Measurements from ENCODE around the gene SUSD1.

SUSD1 gene

GRCh38 chr9:112015736-112016135 lies 159.4 kb downstream of the SUSD1 start:
- Histone ChIP-seq H3K14ac (ENCODE audit: low read length in 2 of 2) (no peak overlapping the region), H2BK5ac (ENCODE audit: low read depth, low read length, poor library complexity, severe bottlenecking) (no peak overlapping the region), H2BK120ac (ENCODE audit: low read depth, low read length) (no peak overlapping the region), H3K27ac (ENCODE audit: low read length, poor library complexity, severe bottlenecking) (peak overlapping the region; percentile 27), H4K8ac (ENCODE audit: low read length) (no peak overlapping the region), H4K91ac (ENCODE audit: low read length) (no peak overlapping the region), H3K4me3 (ENCODE audit: insufficient read depth in 1 of 2, low read depth in 1 of 2, low read length in 2 of 2) (no peak overlapping the region), H2BK12ac (ENCODE audit: low read length in 2 of 2) (no peak overlapping the region), H3K4me2 (ENCODE audit: low read length, poor library complexity, severe bottlenecking) (no peak overlapping the region), H3K9ac (ENCODE audit: low read length) (no peak overlapping the region), H3K79me1 (replicated peaks; ENCODE audit: low read length, poor library complexity, severe bottlenecking) (peaks cover 12% of the 10 kb centered on the region), H3K9me3 (ENCODE audit: control insufficient read depth, low read length) (no peaks in the 10 kb centered on the region), H3K27me3 (ENCODE audit: control insufficient read depth in 1 of 2, insufficient read depth in 1 of 2, low read length in 2 of 2) (no peaks in the 10 kb centered on the region), H2AFZ (ENCODE audit: low read depth, low read length) (no peak overlapping the region), H3K4me1 (ENCODE audit: control insufficient read depth, insufficient read depth, low read depth, low read length) (peaks cover 6% of the 10 kb centered on the region), H2AK5ac (ENCODE audit: low read length, severe bottlenecking) (no peak overlapping the region), H3K18ac (ENCODE audit: low read depth in 1 of 2, low read length in 2 of 2) (no peak overlapping the region), H3K23ac (ENCODE audit: low read length in 2 of 2) (no peak overlapping the region), H3K36me3 (ENCODE audit: control insufficient read depth in 1 of 2, insufficient read depth in 2 of 2, low read depth in 1 of 2, low read length in 2 of 2) (no peaks in the 10 kb centered on the region), H2BK15ac (ENCODE audit: low read depth, poor library complexity, severe bottlenecking) (no peak overlapping the region), H3K4ac (ENCODE audit: low read depth in 1 of 2, low read length in 2 of 2) (no peak overlapping the region)
- WGBS: 67% methylated on average over 2 of the region's 2 CpGs
- no peak for DNase-seq

DNA sequence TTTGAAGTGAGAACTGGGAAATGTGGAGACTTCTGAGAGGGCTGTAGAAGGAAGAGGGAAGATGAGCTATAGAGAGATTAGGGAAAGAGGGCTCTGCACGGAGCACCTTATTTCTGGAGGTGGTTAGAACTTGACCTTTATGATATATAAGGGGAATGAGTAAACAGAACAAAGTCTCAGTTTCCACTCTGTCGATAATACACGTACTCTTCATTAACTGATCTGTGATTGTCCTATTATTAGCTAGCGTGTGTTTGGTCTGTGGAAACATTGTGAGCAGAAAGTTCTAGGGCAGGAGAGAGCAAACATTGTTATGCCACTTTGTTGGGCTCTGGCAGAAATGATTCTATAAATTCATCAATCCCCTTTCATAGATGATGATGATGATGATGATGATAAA lies 159.9 kb downstream of the SUSD1 start:
- Histone ChIP-seq H3K4me3 (ENCODE audit: insufficient read depth in 1 of 2, low read depth in 1 of 2, low read length in 2 of 2) (no peak overlapping the region), H3K4ac (ENCODE audit: low read depth in 1 of 2, low read length in 2 of 2) (no peak overlapping the region), H3K4me1 (ENCODE audit: control insufficient read depth, insufficient read depth, low read depth, low read length) (peaks cover 4% of the 10 kb centered on the region), H3K18ac (ENCODE audit: low read depth in 1 of 2, low read length in 2 of 2) (no peak overlapping the region), H3K23ac (ENCODE audit: low read length in 2 of 2) (no peak overlapping the region), H2BK5ac (ENCODE audit: low read depth, low read length, poor library complexity, severe bottlenecking) (peak overlapping the region; percentile 71), H4K91ac (ENCODE audit: low read length) (no peak overlapping the region), H3K9ac (ENCODE audit: low read length) (no peak overlapping the region), H2BK12ac (ENCODE audit: low read length in 2 of 2) (no peak overlapping the region), H3K36me3 (ENCODE audit: control insufficient read depth in 1 of 2, insufficient read depth in 2 of 2, low read depth in 1 of 2, low read length in 2 of 2) (no peaks in the 10 kb centered on the region), H2AK5ac (ENCODE audit: low read length, severe bottlenecking) (peak overlapping the region; percentile 98), H2BK15ac (ENCODE audit: low read depth, poor library complexity, severe bottlenecking) (no peak overlapping the region), H3K27ac (ENCODE audit: low read length, poor library complexity, severe bottlenecking) (no peak overlapping the region), H3K9me3 (ENCODE audit: control insufficient read depth, low read length) (no peaks in the 10 kb centered on the region), H4K8ac (ENCODE audit: low read length) (no peak overlapping the region), H3K4me2 (ENCODE audit: low read length, poor library complexity, severe bottlenecking) (no peak overlapping the region), H3K79me1 (replicated peaks; ENCODE audit: low read length, poor library complexity, severe bottlenecking) (peaks cover 12% of the 10 kb centered on the region), H2AFZ (ENCODE audit: low read depth, low read length) (no peak overlapping the region), H2BK120ac (ENCODE audit: low read depth, low read length) (no peak overlapping the region), H3K14ac (ENCODE audit: low read length in 2 of 2) (no peak overlapping the region), H3K27me3 (ENCODE audit: control insufficient read depth in 1 of 2, insufficient read depth in 1 of 2, low read length in 2 of 2) (no peaks in the 10 kb centered on the region)
- no peak for DNase-seq
- WGBS: 98% methylated on average over 4 of the region's 4 CpGs

GRCh38 chr9:112013266-112013665 lies 161.8 kb downstream of the SUSD1 start:
- Histone ChIP-seq H3K9me3 (ENCODE audit: control insufficient read depth, low read length) (no peaks in the 10 kb centered on the region), H2BK120ac (ENCODE audit: low read depth, low read length) (peak overlapping the region; percentile 8), H3K4me2 (ENCODE audit: low read length, poor library complexity, severe bottlenecking) (no peak overlapping the region), H2AFZ (ENCODE audit: low read depth, low read length) (no peak overlapping the region), H2BK15ac (ENCODE audit: low read depth, poor library complexity, severe bottlenecking) (no peak overlapping the region), H3K9ac (ENCODE audit: low read length) (peak overlapping the region; percentile 77), H2AK5ac (ENCODE audit: low read length, severe bottlenecking) (peak overlapping the region; percentile 68), H3K36me3 (ENCODE audit: control insufficient read depth in 1 of 2, insufficient read depth in 2 of 2, low read depth in 1 of 2, low read length in 2 of 2) (no peaks in the 10 kb centered on the region), H3K4me3 (ENCODE audit: insufficient read depth in 1 of 2, low read depth in 1 of 2, low read length in 2 of 2) (no peak overlapping the region), H3K79me1 (replicated peaks; ENCODE audit: low read length, poor library complexity, severe bottlenecking) (peaks cover 7% of the 10 kb centered on the region), H3K23ac (ENCODE audit: low read length in 2 of 2) (peak overlapping the region in 1 of 2 experiments; percentile 13), H4K8ac (ENCODE audit: low read length) (no peak overlapping the region), H3K27ac (ENCODE audit: low read length, poor library complexity, severe bottlenecking) (peak overlapping the region; percentile 98), H4K91ac (ENCODE audit: low read length) (no peak overlapping the region), H3K4me1 (ENCODE audit: control insufficient read depth, insufficient read depth, low read depth, low read length) (peaks cover 4% of the 10 kb centered on the region), H2BK5ac (ENCODE audit: low read depth, low read length, poor library complexity, severe bottlenecking) (peak overlapping the region; percentile 35), H3K4ac (ENCODE audit: low read depth in 1 of 2, low read length in 2 of 2) (no peak overlapping the region), H2BK12ac (ENCODE audit: low read length in 2 of 2) (no peak overlapping the region), H3K18ac (ENCODE audit: low read depth in 1 of 2, low read length in 2 of 2) (no peak overlapping the region), H3K14ac (ENCODE audit: low read length in 2 of 2) (no peak overlapping the region), H3K27me3 (ENCODE audit: control insufficient read depth in 1 of 2, insufficient read depth in 1 of 2, low read length in 2 of 2) (no peaks in the 10 kb centered on the region)
- WGBS: no CpG with 5 or more reads among the region's 3 CpGs
- no peak for DNase-seq

DNA sequence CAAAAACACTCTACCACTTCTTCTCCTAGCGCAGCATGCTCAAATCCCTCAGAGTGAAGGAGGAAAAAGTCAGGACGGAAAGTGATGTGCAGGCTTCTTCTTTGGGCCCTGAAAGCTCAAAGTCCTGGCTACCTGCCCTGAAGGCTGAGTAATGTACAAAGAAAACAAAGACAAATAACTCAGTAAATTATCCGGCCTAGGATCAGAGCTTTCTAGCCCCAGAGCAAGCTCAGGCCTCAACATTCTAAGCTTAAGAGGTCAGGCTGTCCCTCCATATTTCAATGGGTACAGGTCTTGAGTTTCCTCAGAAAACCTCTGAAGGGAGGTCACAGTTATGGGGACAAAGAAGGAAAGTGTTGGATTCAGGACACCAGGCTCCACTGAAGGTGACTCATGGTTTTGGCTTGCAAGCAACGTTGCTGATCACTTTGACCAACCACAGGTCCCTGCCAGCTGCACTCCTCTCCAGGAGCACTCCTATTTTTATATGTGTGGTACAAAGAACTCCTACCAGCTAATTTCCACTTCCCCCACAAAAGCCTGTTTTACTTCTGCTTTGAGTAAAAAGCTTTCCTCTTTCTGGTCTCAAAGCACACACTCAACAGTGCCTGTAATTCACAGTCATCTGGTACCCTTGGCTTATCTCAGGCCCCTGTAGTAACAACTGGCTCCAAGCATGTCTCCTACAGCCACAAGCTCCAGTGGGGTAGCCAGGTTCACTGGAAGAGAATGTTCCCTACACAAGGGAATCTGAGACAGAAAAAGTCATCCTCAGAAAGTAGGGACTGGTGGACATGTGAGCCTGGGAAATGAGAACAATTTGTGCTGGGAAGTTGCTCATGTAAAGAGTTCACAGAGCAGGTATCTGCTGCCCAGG lies 162.8 kb downstream of the SUSD1 start:
- peak overlapping the region; percentile 77 for H3K9ac ChIP-seq (ENCODE audit: low read length)
- H3K4me3 ChIP-seq (ENCODE audit: insufficient read depth in 1 of 2, low read depth in 1 of 2, low read length in 2 of 2): peak overlapping the region in 1 of 2 experiments; percentile 9
- peak overlapping the region; percentile 49 for H4K8ac ChIP-seq (ENCODE audit: low read length)
- H2BK12ac ChIP-seq (ENCODE audit: low read length in 2 of 2): peak overlapping the region; percentile 17 to 61
- peak overlapping the region; percentile 67 for H2BK5ac ChIP-seq (ENCODE audit: low read depth, low read length, poor library complexity, severe bottlenecking)
- 25% methylated on average over 4 of the region's 4 CpGs for WGBS
- H3K36me3 ChIP-seq (ENCODE audit: control insufficient read depth in 1 of 2, insufficient read depth in 2 of 2, low read depth in 1 of 2, low read length in 2 of 2): no peaks in the 10 kb centered on the region
- H3K18ac ChIP-seq (ENCODE audit: low read depth in 1 of 2, low read length in 2 of 2): peak overlapping the region; percentile 55 to 85
- H3K23ac ChIP-seq (ENCODE audit: low read length in 2 of 2): no peak overlapping the region
- no peak overlapping the region for H2AFZ ChIP-seq (ENCODE audit: low read depth, low read length)
- no peaks in the 10 kb centered on the region for H3K9me3 ChIP-seq (ENCODE audit: control insufficient read depth, low read length)
- H2BK15ac ChIP-seq (ENCODE audit: low read depth, poor library complexity, severe bottlenecking): no peak overlapping the region
- peak overlapping the region; percentile 29 to 31 for H3K4ac ChIP-seq (ENCODE audit: low read depth in 1 of 2, low read length in 2 of 2)
- no peak overlapping the region for H3K14ac ChIP-seq (ENCODE audit: low read length in 2 of 2)
- H3K27ac ChIP-seq (ENCODE audit: low read length, poor library complexity, severe bottlenecking): peak overlapping the region; percentile 98
- H3K79me1 ChIP-seq (replicated peaks; ENCODE audit: low read length, poor library complexity, severe bottlenecking): peaks cover 7% of the 10 kb centered on the region
- peak overlapping the region; percentile 70 for H4K91ac ChIP-seq (ENCODE audit: low read length)
- peak overlapping the region; percentile 24 for H2BK120ac ChIP-seq (ENCODE audit: low read depth, low read length)
- H3K4me1 ChIP-seq (ENCODE audit: control insufficient read depth, insufficient read depth, low read depth, low read length): peaks cover 4% of the 10 kb centered on the region
- H3K27me3 ChIP-seq (ENCODE audit: control insufficient read depth in 1 of 2, insufficient read depth in 1 of 2, low read length in 2 of 2): no peaks in the 10 kb centered on the region
- peak; percentile 90 for DNase-seq
- H2AK5ac ChIP-seq (ENCODE audit: low read length, severe bottlenecking): peak overlapping the region; percentile 92
- no peak overlapping the region for H3K4me2 ChIP-seq (ENCODE audit: low read length, poor library complexity, severe bottlenecking)
